Raji (cell line): ENCODE data around the gene BAIAP2.

Experiments
- POLR2A ChIP-seq: IDR thresholded peaks from 2 replicates; pipeline ENCODE4 v1.6.1; 2011; ENCODE audit warnings: low read depth, low read length, control low read depth; ENCODE audit not compliant: insufficient read depth

BAIAP2 gene

DNA sequence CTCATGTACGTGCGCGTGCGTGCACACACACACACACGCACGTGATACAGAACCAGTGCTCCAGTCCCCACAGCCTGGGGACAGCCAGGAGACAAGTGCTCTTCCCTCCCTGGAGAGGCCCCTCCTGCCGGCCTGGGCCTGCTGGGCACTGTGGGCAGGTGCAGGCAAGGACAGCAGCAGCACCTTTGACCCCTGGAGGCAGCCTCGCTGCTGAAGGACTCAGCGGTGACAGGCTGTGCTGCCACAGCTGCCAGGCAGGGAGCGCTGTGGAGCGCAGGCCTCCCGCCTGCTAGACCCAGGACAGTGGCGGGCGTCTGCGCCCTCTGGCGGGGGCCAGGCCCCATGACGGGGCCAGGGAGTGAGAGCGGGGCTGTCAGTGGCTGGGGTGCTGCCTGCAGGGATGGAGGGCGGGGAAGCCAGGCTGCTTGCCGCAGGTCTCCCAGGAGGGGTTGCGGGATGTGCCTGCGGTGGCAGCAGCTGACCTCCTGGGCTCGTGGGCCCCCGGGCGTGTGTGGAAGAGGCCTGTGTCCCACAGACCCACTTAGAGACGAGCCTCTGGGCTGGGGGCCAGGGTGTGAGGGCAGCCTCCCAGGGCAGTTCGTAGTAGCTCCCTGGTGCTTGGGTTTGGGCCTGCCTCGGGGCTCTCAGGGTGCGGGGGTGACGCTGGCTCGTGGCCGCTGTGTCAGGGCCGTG lies 66.8 kb downstream of the BAIAP2 start:
- TF ChIP-seq POLR2A: no peak

- TF ChIP-seq POLR2A: no peak
These were observed 67.4 kb downstream of the BAIAP2 start for GRCh38 chr17:81102352-81102751.

DNA sequence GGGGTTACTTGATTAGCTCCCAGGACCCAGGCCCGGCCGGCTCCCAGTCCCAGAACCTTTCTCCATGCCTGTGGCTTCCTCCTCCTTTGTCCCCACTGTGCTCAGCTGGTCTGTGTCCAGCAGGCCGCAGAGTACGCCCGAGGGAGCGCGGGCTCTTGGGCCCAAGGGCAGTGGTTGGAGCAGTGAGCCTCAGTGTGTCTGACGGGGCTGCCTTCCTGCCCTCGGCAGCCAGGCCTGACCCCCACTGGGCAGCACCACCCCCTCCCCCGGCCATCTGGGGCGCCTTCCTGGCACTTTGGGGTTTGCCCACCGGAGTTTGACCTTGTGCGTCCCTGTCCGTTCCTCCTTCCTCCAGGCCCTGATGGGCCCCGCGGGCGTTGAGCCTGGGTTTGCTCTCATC lies 67.9 kb downstream of the BAIAP2 start:
- no peak for TF ChIP-seq POLR2A

DNA sequence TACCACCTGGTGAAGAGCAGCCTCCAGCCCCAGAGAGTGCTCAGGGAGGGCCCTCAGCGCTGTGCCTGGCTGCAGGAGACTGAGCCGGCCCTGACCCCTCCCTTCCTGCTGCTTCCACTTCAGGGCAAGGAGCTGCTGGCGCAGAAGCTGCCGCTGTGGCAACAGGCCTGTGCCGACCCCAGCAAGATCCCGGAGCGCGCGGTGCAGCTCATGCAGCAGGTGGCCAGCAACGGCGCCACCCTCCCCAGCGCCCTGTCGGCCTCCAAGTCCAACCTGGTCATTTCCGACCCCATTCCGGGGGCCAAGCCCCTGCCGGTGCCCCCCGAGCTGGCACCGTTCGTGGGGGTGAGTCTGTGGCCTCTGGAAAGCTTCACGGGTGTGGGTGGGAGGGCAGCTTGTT lies 68.4 kb downstream of the BAIAP2 start:
- TF ChIP-seq POLR2A: no peak

GRCh38 chr17:81106716-81107115 lies 71.8 kb downstream of the BAIAP2 start:
- TF ChIP-seq POLR2A: no peak

GRCh38 chr17:81108220-81108619 lies 73.3 kb downstream of the BAIAP2 start:
- TF ChIP-seq POLR2A: no peak

GRCh38 chr17:81109957-81110356 lies 75.0 kb downstream of the BAIAP2 start:
- no peak for TF ChIP-seq POLR2A

- TF ChIP-seq POLR2A: no peak
These were observed 75.6 kb downstream of the BAIAP2 start for GRCh38 chr17:81110488-81111040.

- TF ChIP-seq POLR2A: no peak
These were observed 76.1 kb downstream of the BAIAP2 start for GRCh38 chr17:81111066-81111465.

DNA sequence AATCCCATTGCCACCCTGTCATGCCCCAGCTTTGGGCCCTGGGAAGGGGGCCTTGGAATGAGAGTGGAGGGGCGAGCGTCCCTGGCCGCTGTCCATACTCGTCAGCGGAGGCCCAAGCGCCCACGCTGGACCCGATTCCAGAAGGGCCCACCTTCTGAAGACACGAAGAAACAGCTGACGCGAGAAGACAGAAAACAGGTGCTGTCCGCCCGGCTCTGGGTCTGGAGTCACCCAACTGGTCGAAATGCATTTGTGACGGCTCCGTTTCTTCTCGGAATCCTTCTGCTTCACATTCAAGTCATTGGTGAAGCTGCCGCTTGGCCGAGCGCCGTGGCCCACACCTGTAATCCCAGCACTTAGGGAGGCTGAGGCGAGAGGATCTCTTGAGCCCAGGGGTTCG lies 77.5 kb downstream of the BAIAP2 start:
- no peak for TF ChIP-seq POLR2A

- TF ChIP-seq POLR2A: no peak
These were observed 78.3 kb downstream of the BAIAP2 start for GRCh38 chr17:81113158-81113724.

GRCh38 chr17:81114351-81115093 lies 79.6 kb downstream of the BAIAP2 start:
- TF ChIP-seq POLR2A: no peak

DNA sequence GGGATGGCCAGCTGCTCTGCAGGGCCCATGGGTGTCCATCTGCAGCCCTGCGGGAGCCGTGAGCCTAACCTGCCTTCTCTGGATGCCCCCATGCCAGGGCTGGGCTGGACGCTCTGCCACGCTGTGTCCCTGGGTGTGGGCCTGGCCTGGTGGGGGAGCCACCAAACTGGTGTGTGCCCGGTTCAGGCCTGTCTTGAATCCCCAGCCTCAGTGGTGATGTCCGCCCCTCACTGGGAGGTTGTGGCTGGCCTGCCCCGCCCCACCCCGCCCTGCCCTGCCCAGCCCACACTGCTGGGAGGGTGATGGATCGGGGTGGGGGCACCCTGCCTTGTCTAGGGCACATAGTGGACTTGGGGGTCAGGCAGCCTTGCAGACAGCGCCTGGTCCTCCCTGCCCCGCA lies 80.3 kb downstream of the BAIAP2 start:
- TF ChIP-seq POLR2A: no peak

GRCh38 chr17:81115749-81116464 lies 81.0 kb downstream of the BAIAP2 start:
- TF ChIP-seq POLR2A: no peak

- TF ChIP-seq POLR2A: no peak
These were observed 81.8 kb downstream of the BAIAP2 start for GRCh38 chr17:81116704-81117103.
